Adipocyte (in vitro differentiated cells): ENCODE data around the gene LRRC8D.
"Not testable (repeated sequence)": the region's sequence is repeated elsewhere in the genome, so short reads cannot be mapped to it uniquely, and the experiment has no call there.

Experiments used
- DNase-seq: peaks from one replicate; pipeline ENCODE4 v3.0.0-alpha.2; 2015; ENCODE audit warnings: low read depth
- H3K27me3 ChIP-seq: replicated peaks from 2 replicates; pipeline ENCODE4 v1.7.0; 2013; ENCODE audit warnings: mild to moderate bottlenecking, low read length, moderate library complexity; ENCODE audit not compliant: control insufficient read depth, insufficient read depth
- H3K36me3 ChIP-seq: 2 replicates; pipeline ENCODE4 v1.7.0; 2013; ENCODE audit warnings: low read length, mild to moderate bottlenecking, moderate library complexity; ENCODE audit not compliant: control insufficient read depth, insufficient read depth, severe bottlenecking
- H3K4me1 ChIP-seq: 2 replicates; pipeline ENCODE4 v1.7.0; 2013; ENCODE audit warnings: mild to moderate bottlenecking, low read length, moderate library complexity; ENCODE audit not compliant: control insufficient read depth, insufficient read depth
- H3K4me3 ChIP-seq: 2 replicates; pipeline ENCODE4 v1.7.0; 2013; ENCODE audit warnings: mild to moderate bottlenecking, low read length, moderate library complexity
- H3K9ac ChIP-seq: 2 replicates; pipeline ENCODE4 v1.7.0; 2013; ENCODE audit warnings: mild to moderate bottlenecking, low read length, moderate library complexity
- H3K9me3 ChIP-seq: 2 replicates; pipeline ENCODE4 v1.7.0; 2013; ENCODE audit warnings: mild to moderate bottlenecking, low read length, moderate library complexity; ENCODE audit not compliant: control insufficient read depth

Gene LRRC8D

GRCh38 chr1:89820422-89821321, at the start of gene LRRC8D:
Gene LRRC8D, plus strand, starts transcription at chr1:89821032. Its CDS starts 112,037 bp downstream, at chr1:89933069.
- peak within 1 kb of the TSS; percentile 88 for H3K4me3 ChIP-seq
- no peaks in the 10 kb centered on the region for H3K9me3 ChIP-seq
- H3K27me3 ChIP-seq: peaks cover 4% of the 10 kb centered on the region
- peak; percentile 95 for DNase-seq
- peaks cover 28% of the 10 kb centered on the region for H3K4me1 ChIP-seq
- H3K9ac ChIP-seq: peak within 1 kb of the TSS; percentile 83
- H3K36me3 ChIP-seq: no peaks in the 10 kb centered on the region

- H3K9me3 ChIP-seq: no peaks in the 10 kb centered on the region
- no peak overlapping the region for H3K4me3 ChIP-seq
- no peak for DNase-seq
- H3K4me1 ChIP-seq: no peaks in the 10 kb centered on the region
- no peaks in the 10 kb centered on the region for H3K36me3 ChIP-seq
- H3K9ac ChIP-seq: no peak overlapping the region
- H3K27me3 ChIP-seq: peaks cover 2% of the 10 kb centered on the region
Measured at GRCh38 chr1:89771991-89772560, 48.8 kb upstream of the LRRC8D start.

GRCh38 chr1:89776104-89776503, 44.7 kb upstream of the LRRC8D start:
- DNase-seq, H3K9ac ChIP-seq, H3K27me3 ChIP-seq, H3K36me3 ChIP-seq, H3K4me3 ChIP-seq, H3K4me1 ChIP-seq, H3K9me3 ChIP-seq: not testable (repeated sequence)

GRCh38 chr1:89777271-89777670, 43.6 kb upstream of the LRRC8D start:
- H3K9ac ChIP-seq, H3K27me3 ChIP-seq, H3K9me3 ChIP-seq, H3K4me3 ChIP-seq, H3K36me3 ChIP-seq, DNase-seq, H3K4me1 ChIP-seq: not testable (repeated sequence)

GRCh38 chr1:89779151-89779940, 41.5 kb upstream of the LRRC8D start:
- DNase-seq: no peak
- Histone ChIP-seq H3K4me3 (no peak overlapping the region), H3K4me1 (no peaks in the 10 kb centered on the region), H3K27me3 (peaks cover 6% of the 10 kb centered on the region), H3K36me3 (no peaks in the 10 kb centered on the region), H3K9me3 (no peaks in the 10 kb centered on the region), H3K9ac (no peak overlapping the region)

- peak; percentile 75 for DNase-seq
- Histone ChIP-seq H3K36me3 (no peaks in the 10 kb centered on the region), H3K4me1 (no peaks in the 10 kb centered on the region), H3K4me3 (no peak overlapping the region), H3K9me3 (no peaks in the 10 kb centered on the region), H3K27me3 (peaks cover 6% of the 10 kb centered on the region), H3K9ac (no peak overlapping the region)
Measured at GRCh38 chr1:89780721-89781120, 40.1 kb upstream of the LRRC8D start.

GRCh38 chr1:89781494-89782126, 39.2 kb upstream of the LRRC8D start:
- no peaks in the 10 kb centered on the region for H3K4me1 ChIP-seq
- H3K27me3 ChIP-seq: peaks cover 6% of the 10 kb centered on the region
- no peak for DNase-seq
- H3K4me3 ChIP-seq: no peak overlapping the region
- H3K9ac ChIP-seq: no peak overlapping the region
- H3K36me3 ChIP-seq: no peaks in the 10 kb centered on the region
- H3K9me3 ChIP-seq: no peaks in the 10 kb centered on the region

- no peaks in the 10 kb centered on the region for H3K9me3 ChIP-seq
- H3K36me3 ChIP-seq: no peaks in the 10 kb centered on the region
- H3K9ac ChIP-seq: no peak overlapping the region
- no peak overlapping the region for H3K4me3 ChIP-seq
- no peaks in the 10 kb centered on the region for H3K4me1 ChIP-seq
- DNase-seq: no peak
- H3K27me3 ChIP-seq: peaks cover 6% of the 10 kb centered on the region
Measured at GRCh38 chr1:89786628-89787214, 34.1 kb upstream of the LRRC8D start.

GRCh38 chr1:89790592-89790991, 30.2 kb upstream of the LRRC8D start:
- Histone ChIP-seq H3K27me3 (no peaks in the 10 kb centered on the region), H3K36me3 (no peaks in the 10 kb centered on the region), H3K9ac (no peak overlapping the region), H3K4me3 (no peak overlapping the region), H3K9me3 (no peaks in the 10 kb centered on the region), H3K4me1 (no peaks in the 10 kb centered on the region)
- DNase-seq: peak; percentile 57

GRCh38 chr1:89791064-89791726, 29.6 kb upstream of the LRRC8D start:
- Histone ChIP-seq H3K4me1 (no peaks in the 10 kb centered on the region), H3K9me3 (no peaks in the 10 kb centered on the region), H3K9ac (no peak overlapping the region), H3K4me3 (no peak overlapping the region), H3K36me3 (no peaks in the 10 kb centered on the region), H3K27me3 (no peaks in the 10 kb centered on the region)
- DNase-seq: no peak
